Measurements from ENCODE around the gene VPS54.

DNA sequence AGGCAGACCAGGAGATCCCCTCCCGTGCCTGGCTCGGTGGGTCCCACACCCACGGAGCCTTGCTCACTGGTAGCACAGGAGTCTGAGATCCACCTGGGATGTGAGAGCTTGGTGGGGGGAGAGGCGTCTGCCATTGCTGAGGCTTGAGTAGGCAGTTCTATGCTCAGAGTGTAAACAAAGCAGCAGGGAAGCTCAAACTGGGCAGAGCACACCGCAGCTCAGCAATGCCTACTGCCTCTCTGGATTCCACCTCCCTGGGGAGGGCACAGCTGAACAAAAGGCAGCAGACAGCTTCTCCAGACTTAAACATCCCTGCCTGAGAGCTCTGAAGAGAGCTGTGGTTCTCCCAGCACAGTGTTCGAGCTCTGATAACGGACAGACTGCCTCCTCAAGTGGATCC lies 92.4 kb downstream of the VPS54 start:
- TF ChIP-seq, protein P1, sequence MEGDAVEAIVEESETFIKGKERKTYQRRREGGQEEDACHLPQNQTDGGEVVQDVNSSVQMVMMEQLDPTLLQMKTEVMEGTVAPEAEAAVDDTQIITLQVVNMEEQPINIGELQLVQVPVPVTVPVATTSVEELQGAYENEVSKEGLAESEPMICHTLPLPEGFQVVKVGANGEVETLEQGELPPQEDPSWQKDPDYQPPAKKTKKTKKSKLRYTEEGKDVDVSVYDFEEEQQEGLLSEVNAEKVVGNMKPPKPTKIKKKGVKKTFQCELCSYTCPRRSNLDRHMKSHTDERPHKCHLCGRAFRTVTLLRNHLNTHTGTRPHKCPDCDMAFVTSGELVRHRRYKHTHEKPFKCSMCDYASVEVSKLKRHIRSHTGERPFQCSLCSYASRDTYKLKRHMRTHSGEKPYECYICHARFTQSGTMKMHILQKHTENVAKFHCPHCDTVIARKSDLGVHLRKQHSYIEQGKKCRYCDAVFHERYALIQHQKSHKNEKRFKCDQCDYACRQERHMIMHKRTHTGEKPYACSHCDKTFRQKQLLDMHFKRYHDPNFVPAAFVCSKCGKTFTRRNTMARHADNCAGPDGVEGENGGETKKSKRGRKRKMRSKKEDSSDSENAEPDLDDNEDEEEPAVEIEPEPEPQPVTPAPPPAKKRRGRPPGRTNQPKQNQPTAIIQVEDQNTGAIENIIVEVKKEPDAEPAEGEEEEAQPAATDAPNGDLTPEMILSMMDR (IDR thresholded peaks at IDR 0.05): no peak
- TF ChIP-seq POLR2A (IDR thresholded peaks at IDR 0.05): no peak
- no peak for TF ChIP-seq EP300 (IDR thresholded peaks at IDR 0.05)
- TF ChIP-seq POLR2AphosphoS5 (IDR thresholded peaks at IDR 0.05): no peak

All from suprapubic skin (tissue), 4 donors.